Liver (tissue), 3 donors: Measurements from ENCODE around the gene CCDC40.

Experiments used
- ATF3 ChIP-seq: IDR thresholded peaks from 2 replicates; pipeline ENCODE4 v1.6.1; 2016; ENCODE audit warnings: antibody characterized with exemption
- CTCF ChIP-seq: fragments of 150-350 bp; IDR thresholded peaks from 2 replicates; pipeline ENCODE4 v1.5.1; 2017; ENCODE audit warnings: improper control_type of control experiment, low read depth, low read length; ENCODE audit not compliant: missing input control
- FOXA1 ChIP-seq: IDR thresholded peaks from 2 replicates; pipeline ENCODE4 v1.6.1; 2016; ENCODE audit warnings: antibody characterized with exemption
- HNF4G ChIP-seq: IDR thresholded peaks from 2 replicates; pipeline ENCODE4 v1.6.1; 2016; ENCODE audit warnings: antibody characterized with exemption
- MAX ChIP-seq: IDR thresholded peaks from 2 replicates; pipeline ENCODE4 v1.6.1; 2016; ENCODE audit warnings: antibody characterized with exemption
- RAD21 ChIP-seq, 2 donors: IDR thresholded peaks; 2 replicates each; pipeline ENCODE4 v1.6.1; 2016; ENCODE audit warnings: antibody characterized with exemption in 2 of 2, mild to moderate bottlenecking in 2 of 2
- REST ChIP-seq: IDR thresholded peaks from 2 replicates; pipeline ENCODE4 v1.6.1; 2016; ENCODE audit warnings: antibody characterized with exemption, mild to moderate bottlenecking
- RXRA ChIP-seq, 2 donors: IDR thresholded peaks; 2 replicates each; pipeline ENCODE4 v1.6.1; 2017 to 2018; ENCODE audit warnings: antibody characterized with exemption in 2 of 2, mild to moderate bottlenecking in 1 of 2
- TAF1 ChIP-seq: conservative IDR thresholded peaks from 2 replicates; pipeline ENCODE4 v1.6.1; 2016; ENCODE audit warnings: antibody characterized with exemption, mild to moderate bottlenecking
- donor health status: healthy.
- donor health status: healthy.

GRCh38 chr17:80110447-80110812, 74.0 kb downstream of the CCDC40 start:
- TF ChIP-seq CTCF = no peak
- no peak for TF ChIP-seq ATF3
- TF ChIP-seq FOXA1 = no peak
- TF ChIP-seq TAF1 = no peak
- TF ChIP-seq RXRA (IDR thresholded peaks at IDR 0.05) = no peak
- no peak for TF ChIP-seq REST
- no peak for TF ChIP-seq MAX
- TF ChIP-seq HNF4G = no peak
- TF ChIP-seq RAD21 (IDR thresholded peaks at IDR 0.05) = no peak
